NCI-H446 (cell line): ENCODE data around the gene PPT2.
"Not testable (repeated sequence)": the region's sequence is repeated elsewhere in the genome, so short reads cannot be mapped to it uniquely, and the experiment has no call there.

Source experiments
- DNase-seq, 2 experiments: peaks; one replicate each; lab custom pipeline; 2025; lab: John Stamatoyannopoulos, UW

The PPT2 gene

GRCh38 chr6:32127717-32128592 lies 26.0 kb upstream of the PPT2 start, which contains the start of gene ATF6B:
TSS of gene ATF6B (minus strand) at chr6:32128246. CDS start at chr6:32128207, 39 bp downstream.
- DNase-seq: peak; percentile 96 to 98

- no peak for DNase-seq
These were observed 25.1 kb upstream of the PPT2 start for GRCh38 chr6:32128751-32129296.

GRCh38 chr6:32129297-32130088 lies 24.4 kb upstream of the PPT2 start:
- DNase-seq: no peak

GRCh38 chr6:32131439-32131948 lies 22.4 kb upstream of the PPT2 start:
- DNase-seq: no peak

- no peak for DNase-seq
These were observed 21.8 kb upstream of the PPT2 start for GRCh38 chr6:32132110-32132509.

- no peak for DNase-seq
These were observed 20.2 kb upstream of the PPT2 start for GRCh38 chr6:32133786-32134185.

GRCh38 chr6:32137454-32137853 lies 16.5 kb upstream of the PPT2 start:
- DNase-seq: no peak

- no peak for DNase-seq
These were observed 14.4 kb upstream of the PPT2 start for GRCh38 chr6:32139590-32139989.

- DNase-seq: no peak
These were observed 13.4 kb upstream of the PPT2 start for GRCh38 chr6:32140420-32141046.

GRCh38 chr6:32144238-32144637 lies 9.7 kb upstream of the PPT2 start:
- DNase-seq: not testable (repeated sequence)

GRCh38 chr6:32146287-32146686 lies 7.7 kb upstream of the PPT2 start:
- DNase-seq: no peak

GRCh38 chr6:32146687-32147086 lies 7.3 kb upstream of the PPT2 start:
- DNase-seq: no peak

- no peak for DNase-seq
These were observed 6.4 kb upstream of the PPT2 start for GRCh38 chr6:32147401-32148132.

- no peak for DNase-seq
These were observed 5.5 kb upstream of the PPT2 start for GRCh38 chr6:32148289-32149091.

- DNase-seq: no peak
These were observed 4.7 kb upstream of the PPT2 start for GRCh38 chr6:32149092-32149755.

- DNase-seq: no peak
These were observed 3.7 kb upstream of the PPT2 start for GRCh38 chr6:32149932-32150870.

- DNase-seq: peak; percentile 53 to 61
These were observed 2.6 kb upstream of the PPT2 start for GRCh38 chr6:32151181-32151862.
